CD4-positive, CD25-positive, alpha-beta regulatory T cell (primary cell): ENCODE results near the gene PTPRG. TPM values are rescaled to one million over a fixed set of nuclear protein-coding genes. Genes with fewer than 3 reads are reported as not detected.

ENCODE experiments used
- ATAC-seq, 2 donors: fragments of 150-1000 bp; cut with Tn5 transposase; one replicate each; pipeline ENCODE4 v1.10.0; 2021; ENCODE audit warnings: low read depth in 2 of 2, moderate number of reproducible peaks in 2 of 2, moderate library complexity in 1 of 2
- DNase-seq, 3 donors: peaks; one replicate each; pipeline versions ENCODE4 v3.0.0 to v3.0.0-alpha.2; 2012 to 2022; ENCODE audit warnings: mixed read lengths in 1 of 3
- H3K27ac ChIP-seq: one replicate; pipeline ENCODE4 v1.7.0; 2013; ENCODE audit warnings: mild to moderate bottlenecking, low read length; ENCODE audit not compliant: insufficient read depth, poor library complexity, severe bottlenecking
- H3K27me3 ChIP-seq: one replicate; pipeline ENCODE4 v1.7.0; 2013; ENCODE audit warnings: low read length; ENCODE audit not compliant: control insufficient read depth, insufficient read depth
- H3K36me3 ChIP-seq: one replicate; pipeline ENCODE4 v1.7.0; 2013; ENCODE audit warnings: mild to moderate bottlenecking, low read length, moderate library complexity; ENCODE audit not compliant: control insufficient read depth, insufficient read depth
- H3K4me1 ChIP-seq: 2 replicates; pipeline ENCODE4 v1.7.0; 2013; ENCODE audit warnings: mild to moderate bottlenecking, low read length; ENCODE audit not compliant: insufficient read depth, control insufficient read depth, poor library complexity, severe bottlenecking
- H3K4me3 ChIP-seq: one replicate; pipeline ENCODE4 v1.7.0; 2013; ENCODE audit warnings: low read depth, mild to moderate bottlenecking, low read length, moderate library complexity
- H3K9me3 ChIP-seq, 2 experiments: 1 replicate in 1 of 2; 2 replicates in 1 of 2; pipeline ENCODE4 v1.7.0; 2013; ENCODE audit warnings: low read length in 2 of 2, mild to moderate bottlenecking in 1 of 2, moderate library complexity in 1 of 2; ENCODE audit not compliant: control insufficient read depth in 2 of 2
- H3K27ac Mint-ChIP-seq, 3 donors: one replicate each; pipeline ENCODE4 v1.8.0; 2020 to 2022; ENCODE audit warnings: mild to moderate bottlenecking in 3 of 3, mixed read lengths in 3 of 3, moderate library complexity in 2 of 3
- H3K27me3 Mint-ChIP-seq: one replicate; pipeline ENCODE4 v1.8.0; 2022; ENCODE audit warnings: mild to moderate bottlenecking, mixed read lengths
- H3K36me3 Mint-ChIP-seq: one replicate; pipeline ENCODE4 v1.8.0; 2020; ENCODE audit warnings: mixed read lengths
- H3K4me1 Mint-ChIP-seq, 4 donors: one replicate each; pipeline ENCODE4 v1.8.0; 2020 to 2022; ENCODE audit warnings: mixed read lengths in 4 of 4, mild to moderate bottlenecking in 1 of 4
- H3K4me3 Mint-ChIP-seq, 4 donors: one replicate each; pipeline ENCODE4 v1.8.0; 2020 to 2022; ENCODE audit warnings: mild to moderate bottlenecking in 4 of 4, mixed read lengths in 4 of 4, moderate library complexity in 3 of 4
- H3K9me3 Mint-ChIP-seq, 7 donors: one replicate each; pipeline ENCODE4 v1.8.0; 2020 to 2022; ENCODE audit warnings: mixed read lengths in 7 of 7, mild to moderate bottlenecking in 3 of 7, moderate library complexity in 2 of 7
- polyA plus RNA-seq, 4 donors: library from polyadenylated mRNA; unstranded; fragments of 300-500 nt; fragmentation: Illumina TruSeq; gene quantifications; one replicate each; pipeline ENCODE4 v1.2.3, GENCODE V29; 2021
- total RNA-seq: library from RNA; stranded (reverse); gene quantifications from one replicate; pipeline ENCODE4 v1.2.3, GENCODE V29; 2022

PTPRG gene
- total and polyA plus RNA-seq, 5 donors from 2014 or later = not detected

DNA sequence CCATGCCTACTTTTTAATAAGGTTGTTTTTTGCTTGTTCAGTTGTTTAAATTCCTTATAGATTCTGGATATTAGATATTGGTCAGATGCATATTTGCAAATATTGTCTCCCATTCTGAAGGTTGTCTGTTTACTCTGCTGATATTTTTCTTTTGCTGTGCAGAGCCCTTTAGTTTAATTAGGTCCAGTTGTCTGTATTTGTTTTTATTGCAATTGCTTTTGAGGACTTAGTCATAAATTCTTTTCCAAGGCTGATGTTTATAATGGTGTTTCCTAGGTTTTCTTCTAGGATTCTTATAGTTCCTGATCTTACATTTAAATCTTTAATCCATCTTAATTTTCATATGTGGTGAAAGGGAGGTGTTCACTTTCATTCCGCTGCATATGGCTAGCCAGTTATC, 77.4 kb downstream of the PTPRG start:
- H3K4me1 Mint-ChIP-seq = no peaks in the 10 kb centered on the region
- H3K27me3 Mint-ChIP-seq = no peaks in the 10 kb centered on the region
- Histone ChIP-seq H3K27me3 (no peaks in the 10 kb centered on the region), H3K9me3 (no peaks in the 10 kb centered on the region), H3K4me3 (no peak overlapping the region), H3K4me1 (no peaks in the 10 kb centered on the region), H3K27ac (no peak overlapping the region), H3K36me3 (no peaks in the 10 kb centered on the region)
- H3K4me3 Mint-ChIP-seq = no peak overlapping the region
- ATAC-seq (no peak), DNase-seq (no peak)
- no peaks in the 10 kb centered on the region for H3K36me3 Mint-ChIP-seq
- peaks cover 0 to 5% (median 0%) of the 10 kb centered on the region in 7 donors for H3K9me3 Mint-ChIP-seq
- no peak overlapping the region for H3K27ac Mint-ChIP-seq

DNA sequence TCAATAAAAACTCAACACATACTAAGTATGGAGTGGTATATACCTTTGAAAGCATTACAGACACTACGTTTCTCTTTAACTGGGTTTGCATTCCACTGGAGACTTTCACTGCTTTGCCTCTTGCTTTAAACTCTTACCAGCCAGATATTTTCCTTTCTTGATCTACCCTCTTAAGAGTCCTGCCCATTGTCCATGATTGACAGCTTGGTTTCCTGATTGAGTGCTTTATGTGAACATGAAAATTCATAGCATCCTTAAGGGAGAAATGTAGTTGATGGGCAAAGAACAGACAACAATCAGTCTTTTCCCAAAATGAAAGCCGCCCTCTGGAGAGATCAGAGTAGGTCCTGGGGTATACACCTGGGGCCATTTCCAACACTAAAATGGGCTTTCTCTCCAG, 78.6 kb downstream of the PTPRG start:
- Histone ChIP-seq H3K27ac (no peak overlapping the region), H3K36me3 (no peaks in the 10 kb centered on the region), H3K27me3 (no peaks in the 10 kb centered on the region), H3K4me3 (no peak overlapping the region), H3K9me3 (no peaks in the 10 kb centered on the region), H3K4me1 (no peaks in the 10 kb centered on the region)
- Mint-ChIP-seq H3K27me3 (no peaks in the 10 kb centered on the region), H3K4me1 (no peaks in the 10 kb centered on the region), H3K4me3 (no peak overlapping the region), H3K9me3 (peaks cover 0 to 5% (median 0%) of the 10 kb centered on the region in 7 donors), H3K27ac (no peak overlapping the region), H3K36me3 (no peaks in the 10 kb centered on the region)
- DNase-seq = no peak
- ATAC-seq = no peak

DNA sequence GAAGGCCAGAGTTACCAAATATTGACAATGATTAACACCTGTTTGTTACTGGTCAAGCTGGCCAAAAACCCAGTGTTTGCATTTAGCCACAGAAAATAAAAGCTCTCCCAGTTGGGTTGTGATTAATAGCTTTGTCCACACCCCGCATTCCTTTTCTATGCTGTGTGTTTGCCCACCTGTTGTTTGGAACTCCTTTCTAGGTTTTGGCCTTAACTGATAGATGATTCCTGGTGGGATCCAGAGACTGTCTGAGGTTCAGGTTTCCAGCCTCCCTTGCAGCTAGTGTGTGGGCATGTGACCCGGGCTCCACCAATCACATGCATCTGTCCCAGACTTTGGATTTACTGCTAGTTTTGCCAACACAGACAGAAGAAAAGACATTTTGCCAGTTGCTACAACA, 83.8 kb downstream of the PTPRG start:
- Histone ChIP-seq H3K4me3 (no peak overlapping the region), H3K4me1 (no peaks in the 10 kb centered on the region), H3K27ac (no peak overlapping the region), H3K9me3 (no peaks in the 10 kb centered on the region), H3K27me3 (no peaks in the 10 kb centered on the region), H3K36me3 (no peaks in the 10 kb centered on the region)
- H3K27ac Mint-ChIP-seq = no peak overlapping the region
- H3K36me3 Mint-ChIP-seq = no peaks in the 10 kb centered on the region
- ATAC-seq (no peak), DNase-seq (no peak)
- peaks cover 0 to 3% (median 1%) of the 10 kb centered on the region in 7 donors for H3K9me3 Mint-ChIP-seq
- H3K4me1 Mint-ChIP-seq = no peaks in the 10 kb centered on the region
- no peaks in the 10 kb centered on the region for H3K27me3 Mint-ChIP-seq
- H3K4me3 Mint-ChIP-seq = no peak overlapping the region

DNA sequence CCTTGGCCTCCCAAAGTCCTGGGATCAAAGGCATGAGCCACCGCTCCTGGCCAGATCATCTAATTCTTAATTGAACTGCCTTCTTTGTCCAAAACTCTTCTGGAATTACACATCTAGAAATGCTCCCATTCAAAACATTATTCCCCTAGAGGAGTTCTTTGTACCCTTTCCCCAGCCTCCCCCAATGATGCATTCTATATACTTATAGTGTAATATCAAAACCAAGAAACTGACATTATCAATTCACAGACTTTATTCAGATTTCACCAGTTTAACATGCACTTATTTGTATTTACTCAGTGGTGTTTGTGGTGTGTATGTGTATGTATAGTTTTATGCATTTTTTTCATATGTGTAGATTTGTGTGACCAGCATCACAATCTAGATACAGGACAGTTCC, 85.0 kb downstream of the PTPRG start:
- no peaks in the 10 kb centered on the region for H3K27me3 Mint-ChIP-seq
- no peaks in the 10 kb centered on the region for H3K4me1 ChIP-seq
- no peaks in the 10 kb centered on the region for H3K36me3 ChIP-seq
- no peaks in the 10 kb centered on the region for H3K9me3 ChIP-seq
- H3K27ac Mint-ChIP-seq = no peak overlapping the region
- peaks cover 0 to 3% (median 1%) of the 10 kb centered on the region in 7 donors for H3K9me3 Mint-ChIP-seq
- no peak for ATAC-seq
- no peak overlapping the region for H3K27ac ChIP-seq
- DNase-seq = no peak
- H3K4me3 ChIP-seq = no peak overlapping the region
- H3K27me3 ChIP-seq = no peaks in the 10 kb centered on the region
- no peak overlapping the region for H3K4me3 Mint-ChIP-seq
- H3K36me3 Mint-ChIP-seq = no peaks in the 10 kb centered on the region
- H3K4me1 Mint-ChIP-seq = no peaks in the 10 kb centered on the region

DNA sequence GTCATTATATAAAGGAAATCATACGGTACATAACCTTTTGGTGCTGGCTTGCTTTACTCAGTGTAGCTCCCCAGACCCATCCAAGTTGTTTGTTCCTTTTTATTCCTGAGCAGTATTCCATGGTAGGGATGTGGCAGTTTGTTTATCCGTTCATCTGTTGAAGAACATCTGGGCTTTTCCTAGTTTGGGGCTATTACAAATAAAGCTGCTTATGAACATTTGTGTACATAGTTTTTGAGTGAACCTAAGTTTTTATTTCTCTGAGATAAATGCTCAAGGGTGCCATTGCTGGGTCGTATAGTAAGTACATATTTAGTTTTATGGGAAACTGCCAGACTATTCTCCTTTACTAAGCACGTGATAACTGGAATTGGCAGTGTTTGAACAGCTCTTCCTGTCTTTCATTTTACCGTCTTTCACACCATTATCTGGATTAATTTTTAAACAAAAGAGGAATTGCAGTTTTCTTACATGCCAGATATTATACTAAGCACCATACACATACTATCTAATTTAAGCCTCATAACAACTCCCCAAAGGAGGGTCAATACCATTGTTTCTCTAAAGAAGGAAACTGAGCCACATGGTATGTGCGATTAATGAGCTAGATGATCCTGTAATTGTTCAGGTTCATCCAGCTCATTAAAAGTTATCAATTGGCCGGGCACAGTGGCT, 85.6 kb downstream of the PTPRG start:
- Histone ChIP-seq H3K27me3 (no peaks in the 10 kb centered on the region), H3K9me3 (no peaks in the 10 kb centered on the region), H3K4me3 (no peak overlapping the region), H3K4me1 (no peaks in the 10 kb centered on the region), H3K27ac (no peak overlapping the region), H3K36me3 (no peaks in the 10 kb centered on the region)
- ATAC-seq (no peak), DNase-seq (no peak)
- no peak overlapping the region for H3K4me3 Mint-ChIP-seq
- H3K9me3 Mint-ChIP-seq = peaks cover 0 to 3% (median 1%) of the 10 kb centered on the region in 7 donors
- H3K36me3 Mint-ChIP-seq = no peaks in the 10 kb centered on the region
- H3K27ac Mint-ChIP-seq = no peak overlapping the region
- no peaks in the 10 kb centered on the region for H3K27me3 Mint-ChIP-seq
- no peaks in the 10 kb centered on the region for H3K4me1 Mint-ChIP-seq

DNA sequence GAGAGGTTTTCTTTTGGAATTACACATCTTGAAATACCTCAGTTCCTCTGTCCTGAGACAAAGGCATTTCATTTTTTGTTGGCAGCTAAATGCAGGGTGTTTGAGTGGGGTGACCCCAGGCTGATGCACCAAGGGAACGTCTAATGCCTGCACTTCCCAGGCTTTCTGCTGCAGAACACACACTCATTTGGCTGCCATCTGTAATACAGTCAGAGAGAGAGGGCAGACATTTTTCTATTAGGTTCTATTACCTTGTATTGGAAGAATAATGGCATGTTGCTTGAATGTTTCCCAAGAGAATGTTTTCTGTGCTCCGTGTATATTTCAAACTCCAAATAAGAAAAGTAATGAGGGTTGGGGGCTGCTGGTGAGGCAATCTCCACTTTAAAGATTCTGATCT, 87.1 kb downstream of the PTPRG start:
- Mint-ChIP-seq H3K36me3 (no peaks in the 10 kb centered on the region), H3K4me1 (no peaks in the 10 kb centered on the region), H3K27me3 (no peaks in the 10 kb centered on the region), H3K27ac (no peak overlapping the region), H3K9me3 (peaks cover 0 to 3% (median 1%) of the 10 kb centered on the region in 7 donors), H3K4me3 (no peak overlapping the region)
- Histone ChIP-seq H3K4me3 (no peak overlapping the region), H3K9me3 (no peaks in the 10 kb centered on the region), H3K27me3 (no peaks in the 10 kb centered on the region), H3K27ac (no peak overlapping the region), H3K4me1 (no peaks in the 10 kb centered on the region), H3K36me3 (no peaks in the 10 kb centered on the region)
- DNase-seq (no peak), ATAC-seq (no peak)

DNA sequence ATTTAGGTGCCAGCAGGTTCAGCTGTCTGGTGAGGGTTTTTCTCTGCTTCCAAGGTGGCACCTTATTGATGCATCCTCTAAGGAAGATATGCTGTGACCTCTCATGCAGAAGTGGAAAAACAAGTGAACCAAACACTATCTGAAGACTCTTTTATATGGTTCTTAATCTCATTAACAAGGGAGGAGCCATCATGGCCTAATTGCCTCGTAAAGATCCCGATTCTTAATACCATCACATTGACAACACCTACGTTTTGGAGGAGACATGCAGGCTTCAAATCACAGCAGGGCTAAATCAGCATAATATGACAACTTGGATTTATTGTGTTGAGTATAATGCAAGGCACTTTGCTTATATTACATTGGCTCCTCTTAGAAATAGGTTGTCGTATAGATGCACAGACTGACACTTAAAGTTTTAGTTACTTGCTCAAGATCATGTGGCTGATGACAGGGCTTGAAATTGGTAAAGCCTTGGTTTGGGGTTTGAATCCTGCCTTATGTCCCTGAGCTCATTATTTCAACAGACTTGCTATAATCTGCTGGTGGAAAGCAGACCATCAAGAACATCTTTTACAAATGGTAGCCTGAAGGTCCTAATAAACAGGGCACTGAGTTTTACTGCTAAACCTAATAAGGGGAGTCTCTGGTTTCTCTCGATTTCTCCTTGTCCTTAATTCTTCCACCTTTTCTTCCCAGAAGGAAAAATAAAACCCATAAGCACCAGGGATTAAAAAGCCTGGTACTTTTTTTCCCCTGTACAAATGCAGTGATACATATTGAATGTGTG, 88.2 kb downstream of the PTPRG start:
- Mint-ChIP-seq H3K36me3 (no peaks in the 10 kb centered on the region), H3K27me3 (no peaks in the 10 kb centered on the region), H3K4me1 (no peaks in the 10 kb centered on the region), H3K4me3 (no peak overlapping the region), H3K9me3 (peaks cover 0 to 3% (median 1%) of the 10 kb centered on the region in 7 donors), H3K27ac (no peak overlapping the region)
- no peaks in the 10 kb centered on the region for H3K27me3 ChIP-seq
- DNase-seq = no peak
- ATAC-seq = no peak
- H3K4me1 ChIP-seq = no peaks in the 10 kb centered on the region
- H3K36me3 ChIP-seq = no peaks in the 10 kb centered on the region
- no peak overlapping the region for H3K4me3 ChIP-seq
- no peak overlapping the region for H3K27ac ChIP-seq
- H3K9me3 ChIP-seq = no peaks in the 10 kb centered on the region

DNA sequence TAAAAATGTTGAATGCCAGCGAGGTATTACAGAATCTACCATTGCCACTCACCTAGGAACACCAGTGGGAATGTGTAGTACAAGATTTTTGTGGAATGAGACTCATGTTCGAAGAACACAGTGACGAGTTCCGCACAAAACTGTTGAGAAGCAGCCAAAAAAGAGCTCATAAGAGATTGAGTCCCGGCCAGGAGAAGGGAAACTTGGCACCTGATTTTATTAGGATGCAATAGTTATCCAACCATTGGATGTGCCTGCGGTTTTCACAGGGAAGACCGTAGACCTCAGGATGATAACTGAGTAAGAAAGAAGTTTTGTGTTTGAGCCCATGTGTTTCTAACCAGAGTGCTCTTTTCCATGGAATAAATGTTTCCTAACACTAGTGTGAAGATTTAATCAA, 88.9 kb downstream of the PTPRG start:
- Mint-ChIP-seq H3K27ac (no peak overlapping the region), H3K4me1 (no peaks in the 10 kb centered on the region)

More for the DNA sequence above, 88.9 kb downstream of the PTPRG start:
- DNase-seq = no peak
- no peaks in the 10 kb centered on the region for H3K36me3 ChIP-seq
- Mint-ChIP-seq H3K36me3 (no peaks in the 10 kb centered on the region), H3K4me3 (no peak overlapping the region), H3K9me3 (peaks cover 0 to 4% (median 1%) of the 10 kb centered on the region in 7 donors), H3K27me3 (no peaks in the 10 kb centered on the region)
- H3K9me3 ChIP-seq = no peaks in the 10 kb centered on the region
- H3K27me3 ChIP-seq = no peaks in the 10 kb centered on the region
- no peak for ATAC-seq
- no peak overlapping the region for H3K4me3 ChIP-seq
- H3K27ac ChIP-seq = no peak overlapping the region
- H3K4me1 ChIP-seq = no peaks in the 10 kb centered on the region
